A673 (cell line): ENCODE measurements around the gene ADGRF4. TPM values are rescaled to one million over a fixed set of nuclear protein-coding genes. Genes with fewer than 3 reads are reported as not detected.

Experiments
- BruUV-seq: library from RNA; stranded (reverse); fragments of 400-500 nt; replicated peaks from 2 replicates; lab custom pipeline; 2021; lab: Mats Ljungman, UMichigan
- CTCF ChIA-PET: fragments of 300-600 bp; sonication (Branson Sonifier 250); formaldehyde crosslinking; loops from one replicate; lab custom pipeline; 2022; ENCODE audit warnings: antibody characterized with exemption; lab: Charles Lee
- POLR2A ChIA-PET: fragments of 300-600 bp; sonication (Branson Sonifier 250); formaldehyde crosslinking; loops from one replicate; lab custom pipeline; 2022; ENCODE audit warnings: antibody characterized with exemption; ENCODE audit not compliant: low non-redundant PET; lab: Charles Lee
- DNase-seq: peaks from one replicate; pipeline ENCODE4 v3.0.0-alpha.2; 2015; ENCODE audit warnings: low spot score
- H3K27ac ChIP-seq: fragments of 200-600 bp; sonication (generic); 2 replicates; pipeline ENCODE4 v1.5.1; 2016; ENCODE audit warnings: mixed run types, low read depth, mild to moderate bottlenecking, mixed read lengths, antibody characterized with exemption, low read length; ENCODE audit not compliant: poor library complexity, severe bottlenecking
- H3K27me3 ChIP-seq: fragments of 200-600 bp; sonication (generic); replicated peaks from 2 replicates; pipeline ENCODE4 v1.6.1; 2017; ENCODE audit warnings: mixed run types, low read depth, mild to moderate bottlenecking, mixed read lengths, antibody characterized with exemption, low read length; ENCODE audit not compliant: insufficient read depth, poor library complexity
- H3K36me3 ChIP-seq: fragments of 200-600 bp; sonication (generic); 2 replicates; pipeline ENCODE4 v1.6.1; 2016; ENCODE audit warnings: mixed run types, mild to moderate bottlenecking, mixed read lengths, antibody characterized with exemption, low read length; ENCODE audit not compliant: insufficient read depth, poor library complexity, severe bottlenecking
- H3K4me1 ChIP-seq: fragments of 200-600 bp; sonication (generic); 2 replicates; pipeline ENCODE4 v1.6.1; 2017; ENCODE audit warnings: mixed run types, mild to moderate bottlenecking, mixed read lengths, antibody characterized with exemption, low read length; ENCODE audit not compliant: insufficient read depth, poor library complexity, severe bottlenecking
- H3K4me3 ChIP-seq: fragments of 200-600 bp; sonication (generic); 2 replicates; pipeline ENCODE4 v1.5.1; 2016; ENCODE audit warnings: low read depth, mixed run types, mild to moderate bottlenecking, mixed read lengths, low read length; ENCODE audit not compliant: poor library complexity, severe bottlenecking
- H3K9me3 ChIP-seq: fragments of 200-600 bp; sonication (generic); 2 replicates; pipeline ENCODE4 v1.6.1; 2016; ENCODE audit warnings: mixed run types, low read depth, mild to moderate bottlenecking, mixed read lengths, antibody characterized with exemption, low read length; ENCODE audit not compliant: poor library complexity, severe bottlenecking
- CTCF ChIP-seq: fragments of 300-800, 200-600 bp; sonication (generic); conservative IDR thresholded peaks from 2 replicates; pipeline ENCODE4 v1.5.1; 2017; ENCODE audit warnings: low read depth, mild to moderate bottlenecking, antibody characterized with exemption, low read length, moderate library complexity, mixed read lengths
- EZH2 ChIP-seq: fragments of 200-600 bp; sonication (generic); IDR thresholded peaks from 2 replicates; pipeline ENCODE4 v1.6.1; 2017; ENCODE audit warnings: borderline replicate concordance, low read depth, mild to moderate bottlenecking, mixed read lengths, antibody characterized with exemption, low read length; ENCODE audit not compliant: poor library complexity, severe bottlenecking
- intact Hi-C: fragments of 100-400 bp; cut with micrococcal nuclease; formaldehyde crosslinking; loops from one replicate; pipeline ENCODE4 v1.10.0; 2022; ENCODE audit not compliant: unreplicated experiment
- total RNA-seq: library from RNA; stranded (reverse); gene quantifications from 2 replicates; pipeline ENCODE4 v1.2.3, GENCODE V29; 2021

Gene ADGRF4
- total RNA-seq, 1 experiment from 2014 or later, result not detected

- no peaks in the 10 kb centered on the region for H3K36me3 ChIP-seq
- peaks cover 5% of the 10 kb centered on the region for H3K27me3 ChIP-seq
- no peaks in the 10 kb centered on the region for H3K9me3 ChIP-seq
- intact Hi-C loops, result no loop called here
- no peak overlapping the region for H3K27ac ChIP-seq
- ChIA-PET POLR2A (no interaction called here), CTCF (no interaction called here)
- no peak overlapping the region for H3K4me3 ChIP-seq
- DNase-seq, result no peak
- no TSS peak for BruUV-seq
- TF ChIP-seq EZH2 (no peak), CTCF (no peak)
- H3K4me1 ChIP-seq, result no peaks in the 10 kb centered on the region
These were observed 14.8 kb downstream of the ADGRF4 start for GRCh38 chr6:47713200-47713599.

- no peak for DNase-seq
- no TSS peak for BruUV-seq
- TF ChIP-seq CTCF (no peak), EZH2 (no peak)
- H3K4me1 ChIP-seq, result no peaks in the 10 kb centered on the region
- H3K36me3 ChIP-seq, result no peaks in the 10 kb centered on the region
- intact Hi-C loops, result no loop called here
- H3K27ac ChIP-seq, result no peak overlapping the region
- ChIA-PET CTCF (no interaction called here), POLR2A (no interaction called here)
- no peaks in the 10 kb centered on the region for H3K9me3 ChIP-seq
- H3K27me3 ChIP-seq, result peaks cover 5% of the 10 kb centered on the region
- H3K4me3 ChIP-seq, result no peak overlapping the region
These were observed 16.4 kb downstream of the ADGRF4 start for GRCh38 chr6:47714802-47715201.

- peaks cover 5% of the 10 kb centered on the region for H3K27me3 ChIP-seq
- H3K36me3 ChIP-seq, result no peaks in the 10 kb centered on the region
- no peak overlapping the region for H3K27ac ChIP-seq
- TF ChIP-seq EZH2 (no peak), CTCF (no peak)
- ChIA-PET CTCF (no interaction called here), POLR2A (no interaction called here)
- H3K4me3 ChIP-seq, result no peak overlapping the region
- no peaks in the 10 kb centered on the region for H3K9me3 ChIP-seq
- intact Hi-C loops, result no loop called here
- BruUV-seq, result no TSS peak
- H3K4me1 ChIP-seq, result no peaks in the 10 kb centered on the region
- no peak for DNase-seq
These were observed 17.4 kb downstream of the ADGRF4 start for GRCh38 chr6:47715782-47716181.
